ENCODE data around the gene ZNRF3.
A peak's percentile ranks its signal among the peaks of the same experiment; 100 is the strongest.

ZNRF3 gene

DNA sequence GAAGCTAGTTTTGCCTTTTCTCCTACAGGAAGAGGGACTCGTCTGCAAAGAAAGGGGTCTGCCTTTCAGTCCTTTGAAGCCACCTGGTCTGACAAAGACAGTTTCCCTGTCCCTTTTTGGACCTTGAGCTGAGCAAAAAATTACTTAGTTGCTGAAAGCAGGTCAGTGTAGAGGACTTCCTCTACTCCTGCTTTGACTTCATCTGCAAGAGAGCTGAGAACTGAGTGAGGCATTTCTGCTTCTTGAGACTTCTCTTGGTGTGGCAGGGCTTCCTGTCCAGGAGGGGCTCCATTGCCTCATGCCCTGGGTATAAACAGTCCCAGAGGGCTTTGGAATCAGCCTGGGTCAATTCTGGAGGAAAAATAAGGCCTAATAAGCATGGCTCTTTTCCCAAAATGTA is 73.1 kb downstream of the ZNRF3 start:
- no peak for DNase-seq

DNA sequence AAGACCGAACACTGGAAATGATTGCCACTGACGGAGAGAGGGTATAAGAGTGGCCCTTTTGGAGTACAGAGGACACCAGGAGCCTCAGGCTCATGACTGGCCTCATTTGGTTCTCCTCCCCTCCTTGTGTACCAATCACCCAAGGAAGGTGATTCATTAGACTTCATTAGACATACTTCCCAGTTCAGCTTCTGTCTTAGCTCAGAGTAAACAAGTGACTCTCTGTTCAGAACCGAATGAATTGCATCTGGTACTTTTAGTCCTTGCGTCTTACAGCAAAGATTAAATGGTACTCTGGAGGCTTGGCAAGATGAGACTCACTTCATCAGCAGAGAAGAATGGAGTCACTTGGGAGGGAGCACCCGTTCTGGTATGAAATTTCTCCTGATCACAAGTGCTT is 75.2 kb downstream of the ZNRF3 start:
- no peak for DNase-seq

DNA sequence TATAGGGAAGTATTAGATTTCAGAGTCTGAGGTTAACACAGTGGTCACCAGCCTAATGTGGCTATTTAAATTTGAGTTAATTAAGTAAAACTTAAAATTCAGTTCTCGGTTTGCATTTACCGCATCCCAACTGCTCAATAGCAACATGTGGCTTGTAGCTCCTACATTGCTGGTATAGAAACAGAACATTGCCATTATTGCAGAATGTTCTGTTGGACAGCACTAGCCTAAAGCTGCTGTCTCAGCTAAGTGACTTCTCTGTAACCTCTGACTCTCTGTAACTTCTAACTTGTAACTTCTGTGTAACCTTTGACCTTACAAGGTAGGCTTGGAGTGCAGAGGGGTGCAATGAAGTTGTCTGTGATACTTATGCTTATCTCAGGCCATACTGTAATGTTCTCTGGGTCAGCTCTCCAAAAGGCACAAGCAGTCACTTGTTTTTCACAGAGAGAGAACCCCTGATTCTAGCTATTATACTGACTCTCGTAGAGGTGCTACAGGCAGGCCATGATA is 78.7 kb downstream of the ZNRF3 start:
- no peak for DNase-seq

DNA sequence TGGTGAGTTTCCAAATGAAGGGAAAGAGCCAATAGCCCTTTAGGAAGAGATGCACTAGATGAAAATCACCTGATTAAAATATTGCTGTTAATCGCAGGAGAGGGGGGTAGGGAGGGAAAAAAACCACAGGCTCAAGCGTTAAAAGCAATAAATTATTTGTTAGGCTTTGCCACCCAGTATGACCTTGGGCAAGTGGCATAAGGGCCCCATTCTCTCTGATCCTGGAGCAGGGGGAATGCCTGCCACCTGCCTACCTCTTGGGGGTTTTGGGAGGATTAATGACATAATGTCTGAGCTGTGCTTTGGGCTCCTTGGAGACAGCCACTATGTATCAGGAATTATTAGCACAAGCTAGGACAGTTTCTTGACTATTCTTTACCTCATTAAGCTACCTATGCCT is 80.0 kb downstream of the ZNRF3 start:
- DNase-seq, result no peak

DNA sequence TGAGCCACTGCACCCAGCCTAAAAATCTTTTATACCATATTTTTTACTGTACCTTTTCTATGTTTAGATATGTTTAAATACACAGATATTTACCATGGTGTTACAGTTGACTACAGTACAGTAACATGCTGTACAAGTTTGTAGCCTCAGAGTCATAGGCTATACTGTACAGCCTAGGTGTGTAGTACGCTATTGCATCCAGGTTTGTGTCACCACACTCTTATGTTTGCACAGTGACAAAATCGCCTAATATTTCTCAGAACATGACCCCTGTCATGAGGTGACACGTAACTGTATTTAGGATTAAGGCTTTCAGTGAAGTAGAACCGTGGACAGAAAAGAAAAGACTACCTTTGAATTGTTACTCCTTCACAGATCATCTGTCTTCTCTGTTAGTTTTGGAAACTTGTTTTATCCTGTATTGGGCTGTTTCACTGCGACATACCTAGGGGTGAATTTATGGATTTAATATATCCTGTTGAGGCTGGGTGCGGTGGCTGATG is 83.8 kb downstream of the ZNRF3 start:
- DNase-seq, result no peak

DNA sequence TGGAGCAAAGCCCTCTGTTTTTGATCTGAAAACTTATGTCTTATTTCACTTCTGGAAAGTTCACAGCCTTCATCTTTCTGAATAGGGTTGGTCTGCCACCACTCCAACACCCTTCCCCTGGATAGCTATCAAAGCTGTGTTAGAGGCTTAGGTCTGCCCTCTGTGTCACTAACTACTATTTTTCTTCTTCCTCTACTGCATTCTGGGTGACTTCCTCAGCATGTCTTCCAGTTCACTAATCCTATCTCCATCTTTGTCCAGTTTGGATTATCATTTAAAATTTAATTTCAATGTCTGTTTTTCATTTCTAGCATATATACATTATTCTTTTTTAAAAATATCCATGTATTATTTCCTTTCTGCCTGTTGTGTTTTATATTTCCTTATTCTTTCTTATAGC is 84.6 kb downstream of the ZNRF3 start:
- DNase-seq, result no peak

DNA sequence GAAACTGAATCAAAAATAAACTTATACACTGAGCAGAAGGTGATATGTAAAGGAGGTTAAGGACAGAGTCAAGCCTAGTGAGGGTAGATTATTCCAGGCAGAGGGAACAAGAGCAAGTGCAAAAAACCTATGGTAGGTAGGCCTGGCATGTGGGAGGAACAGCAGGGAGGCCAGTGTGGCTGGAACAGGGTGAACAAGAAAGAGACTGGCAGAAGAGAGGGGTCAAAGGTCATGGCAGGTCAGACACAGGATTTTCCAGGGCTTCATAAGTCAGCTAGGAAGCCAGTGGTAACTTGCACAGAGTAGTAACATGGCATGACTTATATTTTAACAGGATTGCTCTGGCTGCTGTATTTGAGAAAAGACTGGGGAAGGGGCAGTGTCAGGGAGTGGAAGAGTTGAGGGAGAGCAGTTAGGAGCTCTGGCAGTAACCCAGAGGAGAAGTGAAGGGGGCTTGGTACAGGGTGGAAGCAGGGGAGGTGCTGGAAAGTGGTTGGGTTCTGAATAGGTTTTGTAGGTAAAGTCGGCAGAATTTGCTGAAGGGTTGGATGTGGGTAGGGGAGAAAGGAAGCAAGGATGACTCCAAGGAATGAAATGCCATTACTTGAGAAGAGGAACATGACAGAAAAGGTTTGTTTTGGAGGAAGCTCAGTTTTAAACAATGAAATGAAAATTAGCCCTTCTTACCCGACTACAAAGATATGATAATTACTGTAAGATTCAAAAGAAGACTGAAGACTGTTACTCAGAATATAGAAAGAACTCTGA is 86.2 kb downstream of the ZNRF3 start:
- no peak for DNase-seq

DNA sequence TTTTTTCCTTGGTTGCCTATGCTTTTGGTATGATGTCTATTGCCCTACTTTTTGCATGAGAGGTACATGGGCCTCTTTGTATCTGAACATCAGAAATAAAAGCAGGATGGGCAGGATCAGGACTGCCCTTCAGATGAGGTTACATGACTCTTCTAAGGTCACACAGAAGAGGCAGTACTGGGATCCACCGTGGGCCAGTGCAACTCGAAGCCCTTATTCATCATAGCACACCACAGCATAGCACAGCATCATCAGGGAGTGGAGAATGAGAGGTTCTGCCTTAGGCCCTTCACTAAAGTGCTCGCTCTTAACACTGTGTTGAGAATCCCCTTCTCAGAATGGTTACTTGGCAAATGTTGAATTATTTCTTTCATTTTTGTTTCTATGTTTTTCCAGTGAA is 90.0 kb downstream of the ZNRF3 start:
- no peak for DNase-seq

DNA sequence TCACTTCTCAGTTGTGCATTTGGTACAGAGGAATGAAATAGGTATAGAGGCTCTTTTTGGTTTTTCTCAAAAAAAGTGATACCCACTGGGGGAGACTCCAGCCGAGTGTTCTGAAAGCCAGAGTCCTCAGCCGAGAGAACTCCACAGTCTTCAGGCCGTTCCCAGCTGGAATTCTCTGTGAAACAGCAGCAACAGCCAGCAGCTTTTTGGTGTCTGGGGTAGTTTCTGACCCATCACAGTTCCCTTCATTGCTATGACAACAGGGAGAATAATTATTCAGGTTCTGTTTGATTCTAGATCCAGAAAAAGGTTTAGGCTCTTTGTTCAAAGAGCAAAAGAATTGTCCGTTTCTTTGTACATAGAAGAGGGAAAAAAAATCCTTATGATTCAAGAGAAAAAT is 93.7 kb downstream of the ZNRF3 start:
- no peak for DNase-seq

DNA sequence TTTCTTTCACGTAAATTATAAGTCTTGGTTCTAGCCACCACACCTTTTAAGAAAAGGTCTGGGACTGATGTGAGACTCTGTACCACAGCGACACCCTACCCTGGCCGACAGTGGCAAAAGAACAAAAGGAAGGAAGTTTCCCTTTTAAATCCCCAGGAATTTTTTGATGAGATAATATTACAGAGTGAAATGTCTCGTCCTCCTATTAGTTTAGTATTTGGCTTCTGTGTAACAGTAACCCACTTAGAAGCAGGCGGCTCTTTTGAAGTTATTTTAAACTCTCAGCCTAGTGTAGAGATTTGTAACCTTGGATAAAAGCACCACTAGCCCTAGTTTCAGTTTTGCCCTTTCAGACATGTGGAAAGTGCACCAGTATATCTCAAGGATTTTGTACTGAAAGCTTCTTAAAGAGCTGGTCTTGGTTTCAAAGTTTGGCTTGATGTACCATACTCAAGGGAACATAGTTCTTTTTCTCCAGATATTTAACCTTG is 94.2 kb downstream of the ZNRF3 start:
- DNase-seq, result no peak

DNA sequence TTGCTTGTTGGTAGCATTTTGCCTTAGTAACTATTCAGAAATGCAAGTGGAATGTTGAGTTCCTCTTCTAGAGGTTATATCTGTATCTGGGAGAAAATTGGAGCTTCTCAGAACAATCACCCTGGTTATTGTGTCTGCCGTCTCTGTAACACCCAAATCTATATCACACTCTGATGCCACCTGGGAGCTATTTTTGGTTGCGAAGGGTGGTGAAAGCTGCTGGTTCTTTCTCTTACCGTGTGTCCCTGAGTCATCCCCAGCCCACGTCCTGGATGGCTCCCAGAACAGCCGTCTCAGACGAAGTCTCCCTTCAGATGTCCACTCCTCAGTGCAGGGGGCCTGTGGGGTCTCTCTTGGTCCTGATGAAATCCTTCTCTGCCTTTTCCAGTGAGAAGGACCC is 94.8 kb downstream of the ZNRF3 start:
- DNase-seq, result no peak

DNA sequence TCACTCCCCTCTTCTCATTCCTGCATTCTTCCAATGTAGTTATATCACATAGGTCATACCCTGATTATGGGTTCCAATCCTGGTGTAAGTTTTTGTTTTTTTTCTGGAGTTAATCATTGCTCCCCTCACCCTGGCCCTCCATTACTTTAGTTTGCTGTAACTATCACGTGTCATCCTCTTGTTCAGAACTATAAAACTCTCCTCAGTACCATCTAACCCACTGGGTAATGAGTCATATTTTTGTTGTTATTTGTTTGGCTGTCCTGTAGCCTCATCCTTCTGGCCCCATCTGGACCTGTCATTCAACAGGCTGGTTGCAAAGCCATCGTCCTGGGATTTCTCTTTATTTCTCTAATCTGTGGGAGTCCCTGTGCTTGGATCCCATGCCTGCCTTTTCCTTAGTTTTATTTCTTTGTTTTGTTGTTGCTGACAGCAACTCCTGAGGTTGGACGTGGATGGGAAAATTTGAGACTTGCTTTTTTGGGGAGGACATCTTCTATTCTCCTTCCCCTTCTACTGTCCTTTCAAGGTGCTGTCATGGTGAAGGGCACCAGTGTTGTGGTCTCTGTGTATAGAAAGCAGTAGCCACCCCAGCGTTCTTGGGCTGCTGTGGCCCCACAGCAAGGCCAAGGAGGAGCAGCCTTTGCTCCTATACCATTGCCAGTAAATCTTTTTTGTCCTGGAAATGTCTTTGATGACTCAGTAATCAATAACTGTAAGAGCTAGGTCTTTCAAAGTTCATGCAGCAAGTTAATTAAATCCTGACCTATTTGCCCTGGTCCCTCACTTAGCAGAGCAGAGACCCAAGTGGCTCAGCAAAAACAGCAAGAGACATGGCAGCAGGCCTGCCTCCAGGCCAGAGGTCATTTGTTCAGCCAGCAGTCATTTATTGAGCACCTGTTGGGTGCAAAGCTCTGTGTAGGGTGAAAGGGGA is 95.8 kb downstream of the ZNRF3 start:
- no peak for DNase-seq

DNA sequence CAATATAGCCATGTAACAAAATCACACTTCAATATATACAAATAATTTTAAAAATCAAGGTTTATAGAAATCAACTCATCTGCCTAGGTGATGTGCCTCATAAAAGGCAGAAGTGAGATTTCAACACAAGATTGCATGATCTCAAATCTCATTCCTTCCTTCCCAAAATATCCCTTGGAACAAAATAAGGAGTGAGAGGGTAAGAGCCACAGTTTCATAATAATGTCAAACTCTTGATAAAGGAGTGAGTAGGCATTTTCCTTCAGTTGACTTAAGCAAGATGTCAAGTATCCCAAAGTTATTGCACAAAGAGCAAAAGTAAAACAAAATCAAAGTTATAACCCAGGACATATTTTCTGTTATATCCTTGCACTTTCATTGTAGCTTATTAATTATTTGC is 97.0 kb downstream of the ZNRF3 start:
- DNase-seq, result no peak

DNA sequence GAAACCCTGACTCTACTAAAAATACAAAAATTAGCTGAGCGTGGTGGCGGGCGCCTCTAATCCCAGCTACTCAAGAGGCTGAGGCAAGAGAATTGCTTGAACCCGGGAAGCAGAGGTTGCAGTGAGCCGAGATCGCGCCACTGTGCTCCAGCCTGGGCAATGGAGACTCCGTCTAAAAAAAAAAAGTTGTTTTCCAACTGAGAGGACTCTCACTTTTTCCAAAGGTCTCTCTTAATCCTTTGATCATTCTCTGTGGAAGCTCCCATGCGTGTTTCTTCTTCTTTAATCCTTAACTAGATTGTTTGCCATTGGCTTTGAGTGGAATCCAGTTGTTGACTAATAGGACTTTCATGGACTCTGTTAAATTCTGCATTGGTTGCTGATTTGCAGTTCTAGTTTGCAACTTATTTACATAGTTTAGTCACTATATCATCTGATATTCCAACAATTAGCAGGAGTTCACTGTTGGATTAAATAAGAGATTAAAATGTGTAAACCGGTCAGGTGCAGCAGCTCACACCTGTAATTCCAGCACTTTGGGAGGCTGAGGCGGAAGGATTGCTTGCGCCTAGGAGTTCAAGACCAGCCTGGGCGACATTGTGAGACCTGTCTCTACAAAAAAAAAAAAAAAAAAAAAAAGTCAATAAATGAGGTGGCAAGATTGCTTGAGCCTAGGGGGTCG is 98.6 kb downstream of the ZNRF3 start:
- DNase-seq, result no peak

DNA sequence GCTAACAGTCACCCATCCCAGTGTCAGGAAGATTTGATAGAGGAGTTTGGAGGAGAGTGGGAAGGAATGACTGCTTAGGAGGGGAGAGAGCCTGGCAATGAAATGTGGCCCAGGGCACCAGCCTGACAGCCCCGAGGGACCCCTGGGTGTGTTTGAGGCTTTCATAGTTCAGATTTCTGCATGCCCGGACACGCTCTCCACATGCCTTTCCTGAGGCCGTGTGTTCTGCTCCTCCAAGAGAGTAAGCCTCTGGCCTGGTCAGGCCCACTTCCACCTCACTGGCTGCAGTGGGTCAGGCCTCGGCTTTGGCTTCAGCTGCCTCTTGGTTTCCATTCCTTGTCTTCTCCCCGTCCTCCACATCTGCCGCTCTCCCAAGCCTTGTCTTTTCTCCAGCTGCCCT is 99.8 kb downstream of the ZNRF3 start:
- DNase-seq, result no peak

DNA sequence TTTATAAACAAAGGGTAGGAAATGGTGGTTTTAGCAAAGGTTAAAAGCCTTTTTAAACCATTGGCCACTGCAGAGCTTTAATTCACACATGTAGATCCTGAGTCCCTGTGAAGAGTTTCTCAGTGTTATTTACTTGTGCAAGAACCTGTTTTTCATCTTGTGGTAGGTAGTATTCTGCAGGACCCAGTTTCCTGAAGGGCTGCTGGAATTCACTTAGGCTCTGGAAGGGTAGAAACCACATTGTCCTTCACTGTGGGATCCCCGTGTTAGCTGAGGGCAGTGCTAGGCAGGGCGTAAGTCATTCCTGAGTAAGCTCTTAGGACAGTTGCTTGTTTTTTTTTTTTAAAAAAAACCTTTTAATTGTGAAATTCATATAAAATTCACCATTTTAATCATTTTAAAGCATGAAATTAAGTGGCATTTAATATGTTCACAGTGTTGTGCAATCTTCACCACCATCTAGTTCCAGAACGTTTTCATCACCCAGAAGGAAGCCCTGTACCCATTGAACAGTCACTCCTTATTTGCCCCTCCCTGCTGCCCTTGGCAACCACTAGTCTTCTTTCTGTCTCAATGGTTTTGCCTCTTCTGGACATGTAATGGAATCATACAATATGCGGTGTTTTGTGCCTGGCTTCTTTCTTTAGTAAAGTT is 100.5 kb downstream of the ZNRF3 start:
- no peak for DNase-seq

DNA sequence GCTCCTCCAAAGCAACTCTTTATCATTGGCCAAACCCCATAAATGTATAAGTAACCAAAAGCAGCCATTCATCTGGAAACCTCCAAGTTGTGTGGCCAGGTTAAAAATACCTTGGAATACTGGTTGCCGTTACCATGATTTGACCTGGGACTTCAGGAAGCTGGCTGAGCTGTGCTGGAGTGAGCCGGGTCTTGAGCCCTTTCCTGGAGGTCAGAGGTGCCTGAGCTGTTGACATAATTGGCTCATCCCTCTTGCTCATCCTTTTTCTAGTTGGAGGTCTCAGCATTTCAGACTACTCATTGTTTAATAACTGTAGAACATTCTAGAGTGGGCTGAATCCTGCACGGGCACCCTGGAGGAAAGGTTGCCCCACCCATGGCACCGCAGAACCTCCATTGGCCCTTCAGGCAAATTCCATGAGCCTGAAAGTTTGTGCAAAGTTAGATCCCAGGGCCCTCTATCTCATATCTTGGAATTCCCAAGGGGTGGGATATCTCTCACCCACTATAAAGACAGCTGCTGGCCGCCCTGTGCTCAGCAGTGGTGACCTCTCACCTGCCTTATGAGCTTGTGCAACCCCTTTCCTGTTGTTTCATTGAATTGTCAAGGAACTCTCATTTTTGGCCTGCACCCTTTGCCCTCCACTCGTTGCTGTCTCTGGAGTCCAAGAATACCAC is 101.2 kb downstream of the ZNRF3 start:
- peak; percentile 15 for DNase-seq

DNA sequence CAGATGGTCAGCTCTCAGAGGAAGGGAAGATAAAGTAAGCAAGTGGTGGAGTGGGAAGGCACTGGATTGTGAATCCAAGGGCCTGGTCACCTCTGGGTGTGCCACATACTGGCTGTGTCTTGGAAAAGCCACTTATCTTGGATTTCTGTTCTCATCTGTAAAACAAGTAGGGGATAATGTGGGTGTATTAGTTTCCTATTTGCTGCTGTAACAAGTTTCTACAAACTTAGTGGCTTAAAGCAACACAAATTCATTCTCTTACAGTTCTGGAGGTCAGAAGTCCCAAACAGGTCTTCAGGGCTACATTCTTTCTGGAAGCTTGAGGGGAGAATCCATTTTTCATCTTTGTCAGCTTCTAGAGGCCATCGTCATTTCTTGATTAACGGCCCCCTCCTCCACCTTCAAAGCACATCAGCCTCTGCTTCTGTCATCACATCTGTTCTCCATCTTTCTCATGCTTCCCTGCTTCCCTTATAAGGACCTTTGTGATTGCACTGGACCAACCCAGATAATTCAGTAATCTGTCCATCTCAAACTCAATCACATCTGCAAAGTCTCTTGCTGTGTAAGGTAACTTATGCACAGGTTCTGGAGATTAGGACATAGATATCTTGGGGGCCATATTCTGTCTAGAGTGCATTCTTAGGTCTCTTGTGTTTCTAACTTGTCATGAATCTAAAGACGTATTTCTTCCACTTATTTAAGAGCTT is 102.4 kb downstream of the ZNRF3 start:
- DNase-seq, result no peak

DNA sequence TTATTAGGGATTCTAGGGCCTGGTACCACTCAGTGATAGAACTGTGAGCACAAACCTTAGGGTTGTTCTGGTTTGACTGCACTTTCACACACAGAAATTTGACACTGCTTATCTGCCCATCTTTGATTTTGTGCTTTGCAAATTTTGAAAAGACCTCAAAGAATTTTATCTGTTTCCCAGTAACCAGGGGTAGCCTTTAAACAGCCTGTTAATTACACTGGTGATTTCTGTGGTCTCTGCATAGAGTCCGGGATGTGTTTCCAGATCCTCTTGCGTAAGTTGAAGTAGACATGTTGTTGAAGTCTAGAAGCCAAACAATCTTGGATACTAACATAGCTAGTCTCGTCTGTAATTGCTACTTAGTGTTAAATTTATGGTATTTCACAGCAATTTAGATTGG is 103.0 kb downstream of the ZNRF3 start:
- peak; percentile 44 for DNase-seq

DNA sequence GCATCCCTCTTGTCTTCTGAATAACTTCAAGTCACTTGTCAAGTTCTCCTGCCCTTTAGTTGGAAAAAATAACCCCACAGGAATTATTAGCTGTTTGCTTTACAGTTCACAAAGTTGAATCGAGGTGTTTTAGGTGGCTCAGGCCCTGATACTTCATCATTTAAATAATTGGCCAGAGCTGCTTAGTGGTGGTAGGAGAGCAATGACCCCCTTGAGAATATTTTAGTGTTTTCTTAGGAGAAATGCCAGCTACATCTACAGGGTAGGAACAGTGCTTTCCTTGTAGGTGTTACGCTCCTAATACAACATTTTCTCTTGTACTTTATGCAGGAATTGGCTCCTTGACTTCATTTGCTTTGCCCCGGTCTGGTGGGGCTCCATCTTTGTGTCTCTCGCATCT is 105.1 kb downstream of the ZNRF3 start:
- no peak for DNase-seq

DNA sequence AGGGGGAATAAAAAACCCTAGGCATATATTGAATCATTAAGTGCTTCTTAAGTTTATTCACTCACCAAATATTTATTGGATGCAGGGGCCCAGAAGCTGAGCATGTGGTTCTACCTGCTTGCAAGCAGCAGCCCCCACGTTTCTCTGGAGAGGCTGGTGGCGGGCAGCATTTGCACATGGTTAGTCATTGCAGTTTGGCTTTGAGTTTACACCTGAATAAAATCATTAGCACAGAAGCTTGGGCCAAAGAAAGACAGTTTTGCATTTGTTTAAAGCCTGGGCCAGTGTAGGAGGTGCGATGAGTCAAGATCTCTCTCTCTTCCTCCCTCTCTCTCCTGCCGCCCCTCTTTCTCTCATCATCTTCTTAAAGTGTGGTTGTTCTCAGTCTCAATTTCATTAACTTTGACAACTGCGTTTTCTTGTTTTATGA is 105.7 kb downstream of the ZNRF3 start:
- DNase-seq, result peak; percentile 74

Measured in NCI-H226 (cell line).